CD4-positive, alpha-beta T cell treated with Interleukin-4 for 1 hour (primary cell): ENCODE measurements around the gene CCDC97.
"Not testable (repeated sequence)": the region's sequence is repeated elsewhere in the genome, so short reads cannot be mapped to it uniquely, and the experiment has no call there.

Source experiments
- DNase-seq, 2 donors: peaks; one replicate each; pipeline ENCODE4 v3.0.0-alpha.2; 2020 to 2022

The CCDC97 gene

DNA sequence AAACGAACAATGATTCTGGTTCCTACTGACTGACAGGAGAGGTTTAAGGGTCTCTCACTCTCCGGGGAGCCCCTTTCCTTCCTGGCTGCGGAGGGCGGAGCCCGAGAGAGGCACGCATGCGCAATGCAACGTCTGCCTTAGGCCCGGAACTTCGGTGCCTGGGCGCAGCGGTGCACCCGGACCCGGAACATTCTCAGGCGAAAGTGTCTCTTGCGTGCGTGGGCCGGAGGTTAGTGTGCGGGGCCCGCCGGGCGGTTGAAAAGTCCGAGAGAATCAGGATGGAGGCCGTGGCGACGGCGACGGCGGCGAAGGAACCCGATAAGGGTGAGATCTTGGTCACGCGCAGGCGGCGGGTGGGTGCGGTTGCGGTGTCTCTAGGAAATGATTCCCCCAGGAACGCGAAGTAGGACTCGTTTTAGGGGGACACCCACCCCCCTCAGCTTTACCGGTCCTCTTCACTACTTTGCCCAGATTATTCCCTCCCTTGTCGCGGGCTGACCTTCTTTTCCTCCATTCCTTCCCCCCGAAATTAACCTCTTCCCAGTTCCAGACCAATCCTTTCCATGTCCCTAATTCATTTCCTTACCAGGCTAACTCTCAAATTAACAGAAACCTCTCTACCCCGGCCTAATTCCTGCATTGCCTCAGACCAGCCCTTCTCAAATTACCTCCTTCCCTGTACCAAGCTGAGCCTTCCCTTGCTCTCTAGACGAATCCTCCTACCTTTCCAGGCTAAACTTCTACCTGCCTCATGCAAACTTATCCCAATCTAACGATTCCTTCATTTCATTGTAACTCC lies at the start of gene CCDC97:
CCDC97 (plus strand) TSS at position 140 of the 799 bp plus-strand sequence; CDS start at position 279, 139 bp downstream.
- peak; percentile 90 to 91 for DNase-seq

DNA sequence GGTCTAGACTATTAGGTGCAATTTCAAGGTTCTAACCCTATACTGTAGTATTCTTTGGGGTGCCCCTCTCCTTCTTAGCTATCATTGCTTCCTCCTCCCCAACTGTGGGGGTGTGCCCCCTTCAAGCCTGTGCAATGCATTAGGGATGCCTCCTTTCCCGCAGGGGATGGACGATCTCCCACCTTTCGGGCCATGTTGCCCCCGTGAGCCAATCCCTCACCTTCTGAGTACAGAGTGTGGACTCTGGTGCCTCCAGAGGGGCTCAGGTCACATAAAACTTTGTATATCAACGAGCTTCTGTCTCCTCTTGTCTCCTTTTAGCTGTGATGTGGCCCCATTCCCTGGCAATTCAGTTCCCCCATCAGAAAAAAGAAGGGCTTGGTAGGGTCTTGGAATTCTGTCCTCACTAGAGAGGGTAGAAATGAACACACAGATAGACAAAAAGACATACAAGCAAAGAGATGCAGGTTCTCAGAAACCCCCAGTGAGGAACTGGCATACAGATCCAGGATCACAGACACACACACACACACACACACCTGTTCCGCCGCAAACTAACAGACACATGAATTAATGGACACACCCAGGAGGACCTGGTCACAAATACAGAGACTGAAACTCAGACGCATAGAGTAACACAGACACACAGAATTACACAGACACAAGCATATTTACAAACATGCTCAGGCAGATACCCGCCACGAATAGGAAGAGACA lies 48.3 kb upstream of the CCDC97 start:
- DNase-seq, result no peak

DNA sequence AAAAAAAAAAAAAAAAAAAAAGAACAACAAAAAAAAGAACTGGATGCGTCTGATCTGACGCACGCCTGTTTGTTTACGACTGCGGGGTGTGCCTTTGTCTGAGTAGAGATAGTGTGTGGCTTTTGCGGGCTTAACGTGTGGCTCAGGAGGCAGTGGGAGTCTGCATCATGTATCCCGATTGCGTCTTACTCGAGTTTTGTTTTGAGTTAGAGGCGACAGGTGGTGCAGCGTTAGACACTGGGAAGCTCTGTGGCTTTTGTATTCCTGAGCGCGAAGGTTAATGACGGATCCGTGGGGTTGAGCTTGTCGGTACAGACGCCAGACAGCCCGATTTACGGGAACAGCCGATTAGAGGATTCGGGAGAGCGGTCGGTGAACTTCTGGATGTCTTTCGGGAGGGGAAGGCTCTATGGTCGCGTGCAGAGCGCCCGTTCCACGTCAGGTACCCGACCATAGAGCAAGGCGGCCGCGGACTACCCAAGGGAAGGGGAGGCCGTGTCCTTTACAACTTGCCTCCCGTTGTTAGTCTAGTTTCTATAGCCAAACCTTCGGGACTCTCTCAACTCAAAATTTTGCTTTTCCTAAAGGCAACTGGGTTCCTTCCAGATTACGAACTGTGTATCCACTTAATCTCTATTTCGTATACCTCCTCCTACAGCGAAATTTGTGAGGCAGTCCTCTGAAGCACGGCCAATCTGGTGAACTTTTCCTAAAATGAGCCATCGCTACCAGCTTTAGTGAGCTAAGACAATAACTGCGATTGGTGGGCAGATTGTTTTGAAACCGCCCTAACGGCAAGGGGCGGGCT lies 46.7 kb upstream of the CCDC97 start:
- peak; percentile 89 to 93 for DNase-seq

DNA sequence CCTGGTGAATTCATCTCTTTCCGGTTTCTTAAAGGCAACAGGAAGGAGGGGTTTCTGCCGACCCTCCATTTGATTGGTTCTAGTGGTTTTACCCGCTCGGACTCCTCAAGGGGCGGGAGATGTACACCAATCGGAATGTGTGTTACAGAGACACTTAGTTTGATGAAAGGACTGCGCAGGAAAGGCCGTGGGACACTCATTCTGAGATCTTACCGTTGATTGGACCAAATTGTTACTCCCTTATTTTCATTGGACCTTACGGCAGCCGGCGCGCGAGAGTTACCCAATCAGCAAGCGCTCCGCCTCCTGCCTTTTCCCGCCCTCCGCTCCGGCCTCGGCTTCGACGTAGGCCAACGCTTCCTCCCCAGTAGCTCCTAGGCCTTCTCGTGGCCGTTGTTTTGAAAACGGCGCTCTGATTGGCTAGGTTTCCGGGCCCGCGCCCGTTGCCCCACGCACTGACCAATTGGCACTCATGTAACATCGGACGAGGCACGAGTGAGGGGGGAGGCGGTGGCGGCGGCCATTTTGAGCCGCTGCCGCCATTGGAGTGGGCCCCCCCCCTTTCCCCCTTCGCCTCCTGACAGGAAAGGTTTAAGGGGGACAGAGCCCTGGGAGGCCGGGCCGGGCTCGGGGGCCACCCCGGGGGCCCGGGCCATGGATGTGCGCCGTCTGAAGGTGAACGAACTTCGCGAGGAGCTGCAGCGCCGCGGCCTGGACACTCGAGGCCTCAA lies 46.0 kb upstream of the CCDC97 start, which contains the start of gene HNRNPUL1:
HNRNPUL1 (plus strand) TSS at position 523 of the 731 bp plus-strand sequence; CDS start at position 655, 132 bp downstream.
- DNase-seq, result peak; percentile 99 to 100

DNA sequence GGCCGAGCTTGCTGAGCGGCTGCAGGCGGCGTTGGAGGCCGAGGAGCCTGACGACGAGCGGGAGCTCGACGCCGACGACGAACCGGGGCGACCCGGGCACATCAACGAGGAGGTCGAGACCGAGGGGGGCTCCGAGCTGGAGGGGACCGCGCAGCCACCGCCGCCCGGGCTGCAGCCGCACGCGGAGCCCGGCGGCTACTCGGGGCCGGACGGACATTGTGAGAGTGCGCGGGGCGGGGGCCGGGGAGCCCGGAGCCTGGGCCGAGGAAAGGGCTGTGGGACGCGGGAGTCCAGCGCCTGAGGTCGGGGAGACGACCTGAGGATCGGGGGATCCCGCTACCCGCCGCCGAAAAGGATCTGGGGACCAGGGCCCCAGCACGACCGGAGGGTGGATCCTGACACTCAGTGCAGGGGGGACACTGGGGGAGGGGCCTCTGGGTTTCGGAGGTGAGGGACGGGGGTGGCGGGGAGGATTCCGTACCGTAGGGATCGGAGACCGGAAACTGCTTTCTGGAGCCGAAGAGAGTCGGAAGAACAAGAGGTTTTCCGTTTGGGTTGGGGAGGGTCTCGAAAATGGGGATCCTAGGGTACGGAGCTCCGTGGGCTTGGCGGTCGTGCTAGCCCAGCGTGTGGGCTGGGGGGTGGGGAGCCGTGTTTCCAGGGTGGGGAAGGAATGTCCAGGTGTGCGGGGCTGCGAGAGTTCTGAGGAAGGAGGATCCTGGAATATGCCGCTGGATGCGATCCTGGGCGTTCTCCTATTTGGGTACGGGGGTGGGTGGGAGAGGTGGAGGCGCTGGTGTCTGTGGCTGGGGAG lies 45.2 kb upstream of the CCDC97 start:
- peak; percentile 46 to 48 for DNase-seq

DNA sequence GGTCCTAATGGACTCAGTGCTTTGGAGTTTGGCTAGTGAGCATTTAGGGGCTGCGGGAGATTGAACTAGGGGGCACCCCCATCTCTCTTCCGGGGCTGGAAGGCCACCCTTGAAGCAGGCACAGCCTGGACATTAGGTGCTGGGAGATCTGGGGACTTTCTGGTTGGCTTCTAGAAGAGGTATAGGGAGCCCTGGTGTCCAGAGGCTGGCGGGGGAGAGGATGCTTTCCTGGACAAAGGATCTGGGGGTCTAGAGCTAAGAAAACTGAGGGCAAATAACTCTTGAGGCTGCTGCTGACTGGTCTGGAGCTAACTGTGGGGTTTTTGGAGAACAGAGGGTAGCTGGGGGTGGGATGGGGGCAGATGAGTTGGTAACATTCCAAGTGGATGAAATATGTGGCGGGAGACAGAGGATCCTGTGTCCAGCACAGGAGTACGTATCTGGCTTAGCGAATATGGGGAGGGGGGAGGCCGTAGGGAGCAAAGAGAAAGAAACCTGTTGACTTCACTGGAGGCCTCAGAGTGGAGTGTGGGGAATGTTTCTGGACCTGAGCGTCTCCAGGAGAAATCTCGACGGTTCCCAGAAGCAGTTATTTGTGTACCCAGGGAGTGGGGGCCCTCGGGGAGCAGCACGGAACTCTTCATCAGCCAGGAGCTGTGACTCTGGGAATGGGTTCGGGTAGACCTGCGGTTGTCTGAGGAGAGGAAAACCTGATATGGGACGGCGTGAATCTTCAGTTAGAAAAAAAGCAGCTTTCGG lies 44.4 kb upstream of the CCDC97 start:
- DNase-seq, result peak; percentile 11 to 20

DNA sequence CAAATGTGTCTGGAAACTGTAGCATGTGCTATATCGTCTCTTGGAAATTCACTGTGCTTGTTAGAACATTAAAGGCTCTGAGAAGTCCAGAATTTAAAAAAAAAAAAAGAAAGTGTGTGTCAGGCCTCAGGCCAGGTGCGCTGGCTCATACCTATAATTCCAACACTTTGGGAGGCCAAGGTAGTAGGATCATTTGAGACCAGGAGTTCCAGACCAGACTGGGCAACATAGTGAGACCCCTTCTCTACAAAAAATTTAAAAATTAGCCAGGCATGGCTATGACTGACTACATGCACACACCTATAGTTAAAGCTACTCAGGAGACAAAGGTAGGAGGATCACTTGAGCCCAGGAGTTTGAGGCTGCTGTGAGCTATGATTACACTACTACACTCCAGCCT lies 40.9 kb upstream of the CCDC97 start:
- no peak for DNase-seq

DNA sequence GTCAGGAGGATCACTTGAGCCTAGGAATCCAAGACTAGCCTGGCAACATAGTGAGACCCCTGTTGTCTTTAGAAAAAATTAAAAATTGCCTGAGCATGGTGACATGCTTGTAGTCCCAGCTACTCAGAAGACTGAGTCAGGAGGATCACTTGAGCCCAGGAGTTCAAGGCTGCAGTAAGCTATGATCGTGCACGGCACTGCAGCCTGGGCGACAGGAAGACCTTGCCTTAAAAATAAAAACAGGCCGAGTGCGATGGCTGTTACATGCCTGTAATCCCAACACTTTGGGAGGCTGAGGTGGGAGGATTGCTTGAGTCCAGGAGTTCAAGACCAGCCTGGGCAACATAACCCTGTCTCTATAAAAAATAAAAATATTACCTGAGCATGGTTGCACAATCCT lies 40.4 kb upstream of the CCDC97 start:
- no peak for DNase-seq

DNA sequence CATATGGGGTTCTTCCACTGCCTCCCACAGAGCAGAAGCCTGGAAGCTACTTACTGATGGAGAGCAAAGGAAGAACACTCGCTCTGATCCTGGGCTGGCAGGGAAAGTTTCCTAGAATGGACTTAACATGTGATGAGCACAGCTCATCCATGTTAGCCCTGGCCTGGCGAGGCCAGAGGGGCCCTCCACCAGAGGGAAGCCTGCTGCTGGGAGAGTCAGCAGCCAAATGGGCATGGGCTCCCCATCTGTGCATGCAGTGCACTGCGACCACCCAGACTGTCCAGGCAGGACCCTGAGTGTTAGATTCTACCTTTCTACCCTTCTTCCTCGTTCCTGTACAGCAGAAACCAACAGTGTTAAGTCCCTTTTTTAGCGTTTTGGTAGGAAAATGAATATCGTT lies 36.9 kb upstream of the CCDC97 start:
- DNase-seq, result no peak

DNA sequence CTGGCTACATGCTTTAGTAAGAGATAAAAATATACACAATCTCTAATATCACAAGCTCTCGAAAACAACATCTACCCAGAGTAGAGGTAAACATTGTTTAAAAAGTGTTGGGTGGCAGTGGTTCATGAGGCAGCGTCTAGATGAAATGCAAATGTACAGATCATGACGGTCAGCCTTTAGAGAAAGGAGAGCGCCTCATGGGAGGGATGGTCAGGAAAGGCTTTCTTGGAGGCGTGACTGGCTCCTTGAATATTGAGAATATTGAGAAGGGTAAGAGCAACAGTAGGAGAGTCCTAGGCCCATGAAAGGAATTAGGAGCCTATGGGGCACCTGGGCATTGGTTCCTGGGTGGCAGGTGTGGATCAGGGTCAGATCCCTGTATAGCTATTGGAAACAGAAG lies 35.2 kb upstream of the CCDC97 start:
- DNase-seq, result no peak

DNA sequence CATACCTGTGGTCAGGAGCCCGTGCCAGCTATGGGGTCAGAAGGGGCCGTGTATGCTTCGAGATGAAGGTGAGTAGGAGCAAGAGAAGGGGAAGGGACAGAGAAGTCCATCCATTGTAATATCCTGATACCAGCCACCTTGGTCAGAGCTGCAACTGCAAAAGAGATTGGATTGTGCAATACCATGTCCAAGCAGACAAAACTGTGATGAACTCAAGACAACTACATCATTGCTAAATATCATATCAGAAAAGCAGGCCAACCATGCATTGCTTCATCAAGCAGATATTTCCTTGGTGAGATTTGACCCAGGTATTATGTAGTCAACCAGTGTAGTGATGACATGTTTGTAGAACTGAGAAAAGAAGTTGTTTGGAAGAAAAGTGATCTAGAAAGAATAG lies 33.7 kb upstream of the CCDC97 start:
- no peak for DNase-seq

DNA sequence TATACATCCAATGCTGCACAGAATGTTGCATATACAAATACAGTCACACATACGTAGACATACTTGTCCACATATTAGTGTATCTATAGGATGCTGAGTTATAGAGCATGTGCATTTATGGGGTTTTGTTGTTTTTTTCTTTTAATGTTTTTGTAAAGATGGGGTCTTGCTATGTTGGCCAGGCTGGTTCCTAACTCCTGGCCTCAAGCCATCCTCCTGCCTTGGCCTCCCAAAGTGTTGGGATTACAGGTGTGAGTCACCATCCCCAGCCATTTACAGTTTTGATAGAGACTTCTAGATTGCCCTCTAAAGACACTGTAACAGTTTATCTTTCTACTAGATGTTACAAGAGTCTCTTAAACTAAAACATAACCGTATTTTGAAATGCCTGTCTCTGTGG lies 31.5 kb upstream of the CCDC97 start:
- DNase-seq, result no peak

DNA sequence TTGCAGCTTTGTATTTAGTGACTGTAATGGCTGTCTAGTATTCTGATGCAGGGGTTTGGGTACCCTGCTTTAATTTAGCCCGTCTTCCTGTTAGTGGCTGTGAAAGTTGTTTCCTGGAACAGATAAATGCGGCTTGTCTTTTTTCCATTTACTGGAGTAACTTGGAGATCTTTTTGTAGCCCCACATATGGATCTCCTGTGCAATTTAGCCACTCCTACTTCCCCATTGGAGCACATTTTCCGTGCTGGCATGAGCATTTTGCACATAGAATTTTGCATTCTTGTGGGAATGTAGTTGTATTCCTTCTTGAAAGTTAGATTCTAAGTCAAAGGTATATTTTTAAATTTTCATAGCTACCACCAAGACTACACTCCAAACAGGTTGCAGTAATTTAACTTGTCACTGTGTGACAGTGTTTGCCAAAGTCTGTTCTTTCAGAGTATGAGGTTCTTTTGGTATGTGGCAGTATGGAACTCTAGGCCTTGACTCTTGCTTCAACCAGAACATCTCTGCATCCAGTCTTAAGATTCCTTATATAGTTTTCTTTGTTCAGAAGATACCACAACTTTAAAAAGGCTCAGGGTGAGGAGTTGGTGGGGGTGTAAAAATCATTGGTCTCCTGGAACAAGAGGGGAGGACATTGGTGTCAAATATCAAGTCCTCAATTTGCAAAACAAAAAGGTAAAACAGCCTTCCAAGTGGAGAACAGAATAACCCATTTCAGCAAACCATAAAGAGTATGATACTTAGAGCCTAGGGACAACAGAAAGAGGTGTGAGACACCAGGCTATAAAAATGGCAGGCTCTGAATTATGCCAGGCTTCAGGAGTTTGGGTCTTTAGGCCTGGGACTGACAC lies 21.1 kb upstream of the CCDC97 start:
- DNase-seq, result no peak

DNA sequence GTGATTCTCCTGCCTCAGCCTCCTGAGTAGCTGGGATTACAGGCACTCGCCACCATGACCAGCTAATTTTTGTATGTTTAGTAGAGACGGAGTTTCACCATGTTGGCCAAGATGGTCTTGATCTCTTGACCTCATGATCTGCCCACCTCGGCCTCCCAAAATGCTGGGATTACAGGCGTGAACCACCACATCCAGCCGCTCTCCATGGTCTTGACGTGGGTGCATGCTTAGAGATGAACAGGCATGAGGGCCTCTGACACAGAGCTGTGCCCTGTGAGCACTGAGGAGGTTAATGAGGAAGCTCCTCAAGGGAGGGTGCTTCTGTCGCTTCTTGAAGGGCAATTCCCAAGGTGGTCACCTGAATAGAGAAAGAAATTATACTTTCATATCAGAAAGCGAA lies 20.2 kb upstream of the CCDC97 start:
- not testable (repeated sequence) for DNase-seq

DNA sequence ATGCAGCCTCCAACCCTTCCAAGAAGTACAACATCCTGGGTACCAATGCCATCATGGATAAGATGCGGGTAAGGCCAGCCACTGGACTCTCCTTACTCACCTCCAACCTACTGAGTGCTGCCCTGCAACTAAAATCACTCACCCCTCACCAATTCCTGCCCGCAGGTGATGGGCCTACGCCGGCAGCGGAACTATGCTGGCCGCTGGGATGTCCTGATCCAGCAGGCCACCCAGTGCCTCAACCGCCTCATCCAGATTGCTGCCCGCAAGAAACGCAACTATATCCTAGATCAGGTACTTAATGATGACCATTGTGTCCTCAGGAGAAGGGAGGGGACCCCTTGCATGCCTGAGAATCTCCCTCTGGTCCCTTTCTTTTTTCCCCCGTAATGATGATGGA lies 15.6 kb upstream of the CCDC97 start:
- no peak for DNase-seq

DNA sequence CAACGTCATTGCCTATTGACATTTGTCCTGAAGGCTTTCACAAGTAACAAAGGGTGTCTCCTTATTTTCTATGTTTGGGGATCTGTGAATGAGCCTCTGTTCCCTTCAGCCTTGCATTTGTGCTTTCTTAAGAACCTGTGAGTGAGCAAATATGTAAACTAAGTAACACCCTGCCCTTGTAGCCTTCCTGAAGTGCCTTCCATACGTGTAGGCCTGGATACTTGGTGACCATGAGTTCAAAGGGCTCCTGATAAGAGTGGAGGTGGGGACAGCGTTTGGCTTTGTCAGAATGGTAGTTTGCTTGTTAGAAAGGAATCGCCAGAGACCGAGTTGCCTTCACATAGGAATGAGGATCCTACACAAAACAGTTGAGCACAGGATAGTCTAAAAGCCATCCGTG lies 14.5 kb upstream of the CCDC97 start:
- no peak for DNase-seq

DNA sequence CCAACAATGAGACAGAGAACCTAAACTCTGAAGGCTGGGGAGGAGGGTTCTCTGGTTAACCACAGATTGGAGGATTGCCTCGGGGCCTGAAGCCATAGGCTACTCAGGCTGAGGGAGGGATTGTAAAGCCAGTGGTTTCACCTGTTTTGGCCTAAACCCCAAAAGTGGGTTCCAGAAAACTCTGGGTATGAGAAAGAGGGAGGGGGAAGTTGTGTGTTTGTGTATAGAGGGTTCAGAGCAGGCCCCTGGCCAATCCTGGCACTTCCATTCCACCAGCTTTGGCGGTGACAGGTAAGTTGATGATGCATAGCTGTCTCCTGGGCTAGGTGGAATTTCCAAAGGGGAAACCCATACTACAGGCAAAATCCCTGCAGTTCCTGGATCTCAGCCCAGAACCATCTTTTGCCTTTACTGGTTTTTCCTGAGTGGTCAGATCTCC lies 13.5 kb upstream of the CCDC97 start:
- peak in 1 of 2 donors; percentile 47 for DNase-seq

DNA sequence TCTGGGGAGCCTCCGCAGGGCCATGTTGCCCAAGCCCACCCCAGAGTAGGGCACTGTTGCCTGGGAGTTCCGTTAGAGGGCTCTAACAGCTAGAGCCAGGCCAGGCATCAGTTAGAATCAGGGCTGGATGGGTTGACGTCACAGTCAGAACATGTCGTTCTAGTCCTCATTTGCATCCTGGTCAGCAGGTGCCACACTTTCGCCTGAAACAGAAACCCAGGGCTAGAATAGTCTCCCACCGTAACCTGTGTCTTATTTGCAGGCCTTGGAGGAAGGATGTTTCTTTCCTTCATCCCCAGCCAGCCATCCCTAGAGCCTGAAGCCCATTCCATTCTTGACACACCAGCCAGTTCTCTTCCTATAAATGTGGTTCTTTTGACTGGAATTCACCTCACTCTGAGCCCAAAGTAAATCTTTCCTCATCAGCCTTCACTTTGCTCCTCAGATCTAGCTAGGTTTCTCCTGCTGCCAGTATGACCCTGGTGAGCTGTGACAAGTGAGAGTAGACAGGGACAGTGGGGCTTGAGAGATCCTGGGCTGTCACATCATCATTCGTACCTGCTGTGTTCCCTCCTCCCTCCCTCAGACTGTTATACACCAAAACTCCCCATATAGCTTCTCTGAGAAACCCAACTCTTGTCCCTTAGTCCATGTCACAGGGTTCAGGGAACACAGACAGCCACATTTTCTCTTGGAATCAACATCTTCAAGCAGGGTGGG lies 12.2 kb upstream of the CCDC97 start:
- DNase-seq, result peak; percentile 58 to 75

DNA sequence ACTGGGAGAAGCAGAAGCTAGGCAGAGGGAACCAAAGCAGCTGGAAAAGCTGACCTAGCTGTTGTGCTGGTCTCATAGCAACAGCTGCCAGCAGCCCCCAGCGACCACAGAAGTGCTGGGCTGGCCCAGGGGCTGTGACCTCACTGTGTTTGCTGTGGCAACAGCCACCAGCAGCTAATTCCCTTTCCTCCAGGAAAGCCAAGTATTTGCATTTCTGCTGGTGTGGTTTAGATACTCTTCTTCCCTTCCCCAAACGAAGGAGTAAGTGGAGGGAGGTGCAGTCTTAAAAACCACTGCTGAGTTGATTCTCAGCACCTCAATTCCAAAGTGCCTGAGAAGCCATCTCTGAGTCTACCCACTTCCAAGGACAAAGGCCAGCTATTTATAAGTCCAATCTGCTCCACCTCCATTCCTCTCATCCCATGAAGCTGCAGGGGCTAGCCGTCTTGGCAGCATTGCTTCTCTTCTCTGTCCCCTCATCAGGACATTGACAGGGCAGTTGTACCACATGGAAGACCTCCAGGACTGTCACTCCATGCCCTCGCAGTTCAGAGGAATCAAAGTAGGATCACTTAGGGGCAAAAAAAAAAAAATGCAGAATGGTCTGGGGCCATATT lies 11.5 kb upstream of the CCDC97 start:
- DNase-seq, result peak; percentile 78 to 85
